ENCODE measurements around the gene NCEH1. TPM values are rescaled to one million over a fixed set of nuclear protein-coding genes. Genes with fewer than 3 reads are reported as not detected.
A peak's percentile ranks its signal among the peaks of the same experiment; 100 is the strongest.

Gene NCEH1
- total RNA-seq, 2 donors from 2014 or later, result 7.1 to 22.7 TPM

- no peaks in the 10 kb centered on the region for H3K9me3 ChIP-seq
- ATAC-seq (ENCODE audit: insufficient number of reproducible peaks, low FRiP score, low read depth) (no peak), DNase-seq (ENCODE audit: low spot score) (no peak)
- no peak overlapping the region for H3K4me3 ChIP-seq
- H3K4me1 ChIP-seq (ENCODE audit: control insufficient read depth in 1 of 2, low read depth in 2 of 2), result peaks cover 4 to 13% of the 10 kb centered on the region in 2 donors
- no peaks in the 10 kb centered on the region for H3K36me3 ChIP-seq
- no peaks in the 10 kb centered on the region for H3K27me3 ChIP-seq (replicated peaks; ENCODE audit: insufficient read depth)
- no peak for TF ChIP-seq CTCF (IDR thresholded peaks at IDR 0.05)
- H3K27ac ChIP-seq, result no peak overlapping the region
These were observed 75.3 kb downstream of the NCEH1 start for GRCh38 chr3:172635588-172635987.

GRCh38 chr3:172634948-172635347, 75.9 kb downstream of the NCEH1 start:
- H3K4me1 ChIP-seq (ENCODE audit: control insufficient read depth in 1 of 2, low read depth in 2 of 2), result peaks cover 4 to 13% of the 10 kb centered on the region in 2 donors
- H3K4me3 ChIP-seq, result no peak overlapping the region
- no peaks in the 10 kb centered on the region for H3K36me3 ChIP-seq
- no peaks in the 10 kb centered on the region for H3K9me3 ChIP-seq
- no peak for TF ChIP-seq CTCF (IDR thresholded peaks at IDR 0.05)
- H3K27me3 ChIP-seq (replicated peaks; ENCODE audit: insufficient read depth), result no peaks in the 10 kb centered on the region
- no peak overlapping the region for H3K27ac ChIP-seq
- DNase-seq (ENCODE audit: low spot score), result no peak
- no peak for ATAC-seq (ENCODE audit: insufficient number of reproducible peaks, low FRiP score, low read depth)

- no peak overlapping the region for H3K4me3 ChIP-seq
- no peak for TF ChIP-seq CTCF (IDR thresholded peaks at IDR 0.05)
- no peaks in the 10 kb centered on the region for H3K9me3 ChIP-seq
These were observed 80.6 kb downstream of the NCEH1 start for GRCh38 chr3:172630316-172630715.

GRCh38 chr3:172629470-172629869, 81.4 kb downstream of the NCEH1 start:
- Histone ChIP-seq H3K36me3 (no peaks in the 10 kb centered on the region), H3K27me3 (replicated peaks; ENCODE audit: insufficient read depth) (no peaks in the 10 kb centered on the region), H3K27ac (no peak overlapping the region), H3K4me3 (no peak overlapping the region), H3K9me3 (no peaks in the 10 kb centered on the region), H3K4me1 (ENCODE audit: control insufficient read depth in 1 of 2, low read depth in 2 of 2) (peaks cover 0 to 6% of the 10 kb centered on the region in 2 donors)
- no peak for TF ChIP-seq CTCF (IDR thresholded peaks at IDR 0.05)
- ATAC-seq (ENCODE audit: insufficient number of reproducible peaks, low FRiP score, low read depth) (no peak), DNase-seq (ENCODE audit: low spot score) (no peak)

More at GRCh38 chr3:172630316-172630715, 80.6 kb downstream of the NCEH1 start:
- ATAC-seq (ENCODE audit: insufficient number of reproducible peaks, low FRiP score, low read depth) (no peak), DNase-seq (ENCODE audit: low spot score) (no peak)
- H3K36me3 ChIP-seq, result no peaks in the 10 kb centered on the region
- peaks cover 6 to 8% of the 10 kb centered on the region in 2 donors for H3K4me1 ChIP-seq (ENCODE audit: control insufficient read depth in 1 of 2, low read depth in 2 of 2)
- H3K27me3 ChIP-seq (replicated peaks; ENCODE audit: insufficient read depth), result no peaks in the 10 kb centered on the region
- H3K27ac ChIP-seq, result no peak overlapping the region

GRCh38 chr3:172627057-172627809, 83.6 kb downstream of the NCEH1 start:
- no peaks in the 10 kb centered on the region for H3K9me3 ChIP-seq
- H3K4me1 ChIP-seq (ENCODE audit: control insufficient read depth in 1 of 2, low read depth in 2 of 2), result peaks cover 4 to 6% of the 10 kb centered on the region in 2 donors
- no peak overlapping the region for H3K27ac ChIP-seq
- TF ChIP-seq CTCF (IDR thresholded peaks at IDR 0.05), result no peak
- ATAC-seq (ENCODE audit: insufficient number of reproducible peaks, low FRiP score, low read depth), result peak; percentile 21
- no peak for DNase-seq (ENCODE audit: low spot score)
- no peak overlapping the region for H3K4me3 ChIP-seq
- H3K27me3 ChIP-seq (replicated peaks; ENCODE audit: insufficient read depth), result no peaks in the 10 kb centered on the region
- no peaks in the 10 kb centered on the region for H3K36me3 ChIP-seq
